HS-5 (cell line): ENCODE results near the gene TNP2.

Experiments used
- DNase-seq: peaks from one replicate; pipeline ENCODE4 v3.0.0-alpha.2; 2012; ENCODE audit warnings: low read depth

TNP2 gene

DNA sequence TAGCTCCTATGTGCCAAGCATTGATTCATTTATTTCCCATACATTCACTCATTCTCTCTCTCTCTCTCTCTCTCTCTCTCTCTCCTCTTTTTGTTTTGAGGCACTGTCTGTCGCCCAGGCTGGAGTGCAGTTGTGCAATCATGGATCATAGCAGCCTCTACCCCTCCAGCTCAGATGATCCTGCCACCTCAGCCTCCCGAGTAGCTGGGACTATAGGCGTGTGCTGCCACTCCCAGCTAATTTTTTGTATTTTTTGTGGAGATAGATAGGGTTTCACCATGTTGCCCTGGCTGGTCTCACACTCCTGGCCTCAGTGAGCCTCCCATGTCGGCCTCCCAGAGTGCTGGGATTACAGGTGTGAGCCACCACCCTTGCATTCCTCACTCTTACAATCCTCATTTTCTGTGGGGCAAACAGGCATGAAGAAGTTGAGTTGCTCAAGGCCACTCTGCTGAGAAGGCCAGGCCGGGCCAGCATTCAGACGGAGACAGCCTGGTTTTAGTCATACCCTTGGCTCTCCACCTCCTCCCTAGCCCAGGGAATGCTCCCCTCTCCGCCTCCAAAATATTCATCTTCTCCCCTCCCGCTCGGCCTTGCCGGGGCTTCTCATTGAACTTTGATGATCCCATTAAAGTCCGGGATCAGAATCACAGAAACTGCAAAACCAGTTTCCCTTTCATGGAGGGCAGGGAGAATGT lies 7.9 kb upstream of the TNP2 start:
- no peak for DNase-seq

DNA sequence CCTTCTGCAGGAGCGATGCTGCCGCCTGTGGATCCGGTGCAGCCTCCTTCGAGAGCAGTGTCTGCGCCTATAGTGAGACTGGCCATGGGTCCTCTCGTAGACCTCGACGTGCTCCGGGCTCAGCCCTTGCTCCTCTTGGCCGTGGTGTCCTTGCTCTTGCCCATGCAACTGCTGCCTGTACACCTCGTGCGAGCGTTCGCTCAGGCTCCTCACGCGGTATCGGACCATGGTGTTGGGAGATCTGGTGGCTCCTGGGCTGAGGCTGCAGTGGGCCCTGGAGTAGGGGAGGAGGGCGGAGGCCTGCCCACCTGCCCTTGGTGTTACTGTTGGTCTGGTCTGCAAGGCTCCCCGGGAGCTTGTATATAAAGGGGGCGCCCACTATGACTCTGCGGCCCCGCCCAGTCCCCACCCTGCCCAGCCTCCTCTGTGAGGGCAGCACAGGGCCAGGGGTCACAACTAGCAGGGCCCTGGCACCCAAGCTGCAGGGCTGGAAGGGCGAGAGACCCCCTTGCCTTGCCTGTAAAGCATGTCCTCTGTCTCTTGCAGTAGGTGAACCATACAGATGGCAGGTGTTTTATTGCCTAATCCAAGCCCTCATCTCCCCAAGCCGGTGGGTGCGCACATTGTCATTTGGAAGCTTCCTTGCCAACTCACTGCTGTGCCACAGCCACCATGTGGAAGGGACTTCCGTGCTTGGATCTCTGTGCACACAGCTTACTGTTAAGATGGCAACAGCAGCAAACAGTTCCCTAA lies 7.2 kb upstream of the TNP2 start, which contains the start of gene PRM2:
Gene PRM2 (minus strand): TSS at position 338 of the 753 bp plus-strand sequence. CDS start 110 bp downstream, at position 228.
- DNase-seq = no peak

DNA sequence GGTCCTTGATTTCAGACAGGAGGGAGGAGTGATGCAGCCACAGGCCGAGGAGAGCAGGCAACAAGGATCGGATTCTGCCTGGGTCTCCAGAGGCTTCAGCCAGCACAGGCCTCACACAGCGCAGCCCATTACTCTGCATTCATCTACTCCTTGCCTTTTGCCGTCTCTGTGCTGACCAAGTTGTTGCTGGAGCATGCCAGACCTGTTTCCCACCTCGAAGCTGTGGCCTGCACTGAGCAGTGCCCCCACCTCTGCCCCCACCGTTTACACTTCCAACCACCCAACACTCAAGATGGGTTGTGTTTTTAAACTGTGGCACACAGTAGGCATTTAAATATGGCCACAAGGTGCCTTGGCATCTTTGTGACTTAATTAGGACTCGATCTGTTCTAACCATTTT lies 5.8 kb upstream of the TNP2 start:
- DNase-seq = no peak

DNA sequence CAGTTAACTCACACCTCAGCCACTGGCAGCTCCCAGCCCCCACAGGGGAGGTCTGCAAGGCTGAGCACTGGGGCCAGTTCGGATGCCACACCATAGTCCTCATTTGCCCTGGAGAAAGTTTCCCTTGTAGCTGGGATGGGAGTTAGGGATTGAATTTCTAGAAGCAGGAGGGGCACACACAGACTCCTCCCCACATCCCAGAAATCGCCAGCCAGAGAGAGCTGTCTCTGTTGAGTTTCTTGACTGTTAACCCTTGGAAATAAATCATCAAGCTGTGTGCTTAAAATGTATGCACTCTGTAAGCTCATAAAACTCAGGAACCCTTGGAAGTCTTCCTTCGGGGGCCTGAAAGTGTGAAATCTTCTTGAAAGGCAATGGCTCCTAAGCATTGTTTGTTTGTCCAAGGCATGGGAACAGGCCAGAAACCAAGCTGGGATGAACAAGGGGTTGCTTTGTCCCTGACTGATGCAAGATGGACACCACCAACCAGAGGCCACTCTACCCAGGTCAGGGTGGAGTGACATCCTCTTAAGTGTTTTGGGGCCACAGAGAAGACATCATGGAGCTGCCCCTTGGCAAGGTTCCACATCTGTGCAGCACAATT lies 4.7 kb upstream of the TNP2 start:
- no peak for DNase-seq

DNA sequence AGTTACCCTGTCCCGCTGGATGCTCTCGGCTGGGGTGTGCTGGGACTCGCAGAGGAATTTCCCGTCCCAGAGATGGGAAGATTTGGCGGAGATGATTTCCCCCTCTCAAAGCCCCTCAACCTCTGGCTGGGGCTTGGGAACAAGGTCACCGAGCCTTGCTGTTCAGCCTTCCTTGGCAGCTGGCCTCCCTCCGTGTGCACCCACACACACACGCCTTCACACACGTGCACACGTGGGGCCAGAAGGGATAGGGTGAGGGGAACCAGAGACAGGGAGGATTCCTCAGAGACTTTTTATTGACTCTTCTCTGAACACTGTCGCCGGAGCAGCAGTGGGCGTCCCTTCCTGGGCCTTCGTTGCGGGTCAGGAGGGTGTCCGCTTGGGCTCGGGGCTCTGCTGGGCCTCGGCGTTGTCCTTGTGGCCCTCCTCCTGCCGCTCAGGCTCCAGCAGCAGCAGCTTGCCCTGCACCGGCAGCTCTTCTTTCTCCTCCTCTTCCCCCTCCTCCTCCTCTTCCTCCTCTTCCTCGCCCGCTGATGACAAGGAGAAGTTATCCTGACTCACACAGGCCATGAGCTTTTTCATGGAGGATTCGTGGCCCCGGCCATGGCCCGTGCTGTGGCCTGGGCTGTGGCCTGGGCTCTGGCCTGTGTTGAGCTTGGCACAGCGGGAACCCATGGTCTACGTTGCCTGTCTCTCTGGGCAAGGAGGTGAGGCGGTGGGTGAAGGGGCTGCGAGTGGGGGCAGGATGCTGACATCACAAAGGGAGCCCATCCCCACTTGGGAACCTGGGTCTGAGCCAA lies 4.0 kb upstream of the TNP2 start, which contains the start of gene PRM3:
Gene PRM3 (minus strand): TSS at position 709 of the 800 bp plus-strand sequence. CDS start 34 bp downstream, at position 675.
- no peak for DNase-seq

DNA sequence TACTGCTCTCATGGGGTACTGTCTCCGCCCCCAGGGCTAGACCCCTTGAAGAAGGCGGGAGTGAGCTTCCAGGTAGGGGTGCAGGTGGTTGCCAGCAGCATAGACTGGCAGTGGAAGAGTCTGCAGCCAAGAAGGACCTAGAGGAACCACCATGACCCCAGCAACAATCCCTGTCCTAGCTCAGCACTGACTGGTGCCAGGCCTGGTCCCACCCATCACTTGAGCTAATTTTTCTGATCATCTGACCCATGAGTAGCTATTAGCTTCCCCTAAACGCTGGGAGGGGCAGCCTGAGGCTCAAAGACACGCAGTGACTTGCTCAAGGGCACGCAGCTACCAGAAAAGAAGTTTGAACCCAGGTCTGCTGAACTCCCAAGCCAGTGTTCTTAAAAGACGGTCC lies 3.4 kb upstream of the TNP2 start:
- no peak for DNase-seq

DNA sequence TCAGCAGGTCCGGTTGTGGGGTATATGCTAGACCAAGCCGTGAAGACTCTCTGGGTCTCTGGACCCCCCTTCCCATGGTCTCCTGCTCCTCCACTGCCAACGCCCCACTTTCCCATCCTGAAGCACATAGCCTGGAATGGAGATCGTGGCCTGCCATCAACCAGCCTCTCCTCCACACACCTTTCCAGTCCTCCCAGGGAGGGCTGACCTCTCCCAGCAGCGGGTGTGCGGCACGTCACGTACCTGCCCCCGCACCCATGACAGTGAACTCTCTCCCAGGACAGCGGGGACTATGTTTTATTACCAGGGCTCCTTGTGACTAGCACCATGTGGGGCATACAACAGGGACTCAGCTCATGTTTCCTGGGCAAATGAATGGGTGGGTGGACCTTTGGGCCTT lies 2.5 kb upstream of the TNP2 start:
- no peak for DNase-seq

DNA sequence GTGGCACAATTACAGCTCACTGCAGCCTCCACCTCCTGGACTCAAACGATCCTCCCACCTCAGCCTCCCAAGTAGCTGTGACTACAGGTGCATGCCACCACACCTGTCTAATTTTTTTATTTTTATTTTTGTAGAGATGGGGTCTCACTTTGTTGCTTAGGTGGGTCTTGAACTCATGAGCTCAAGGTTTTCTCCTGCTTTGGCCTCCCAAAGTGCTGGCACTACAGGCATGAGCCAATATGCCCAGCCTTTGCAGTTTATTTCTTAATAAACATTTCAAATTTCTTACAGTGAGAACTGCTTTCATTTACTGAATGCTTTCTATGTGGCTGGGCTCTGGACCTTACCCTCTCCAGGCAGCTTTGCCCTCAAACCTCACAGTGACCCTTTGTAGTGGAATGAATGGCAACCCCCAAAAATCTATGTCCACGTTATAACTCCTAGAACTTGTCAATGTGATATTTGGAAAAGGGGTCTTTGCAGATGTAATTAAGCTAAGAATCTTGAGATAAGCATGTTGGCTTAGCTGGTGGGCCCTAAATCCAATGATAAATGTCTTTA lies 1.6 kb upstream of the TNP2 start:
- no peak for DNase-seq

DNA sequence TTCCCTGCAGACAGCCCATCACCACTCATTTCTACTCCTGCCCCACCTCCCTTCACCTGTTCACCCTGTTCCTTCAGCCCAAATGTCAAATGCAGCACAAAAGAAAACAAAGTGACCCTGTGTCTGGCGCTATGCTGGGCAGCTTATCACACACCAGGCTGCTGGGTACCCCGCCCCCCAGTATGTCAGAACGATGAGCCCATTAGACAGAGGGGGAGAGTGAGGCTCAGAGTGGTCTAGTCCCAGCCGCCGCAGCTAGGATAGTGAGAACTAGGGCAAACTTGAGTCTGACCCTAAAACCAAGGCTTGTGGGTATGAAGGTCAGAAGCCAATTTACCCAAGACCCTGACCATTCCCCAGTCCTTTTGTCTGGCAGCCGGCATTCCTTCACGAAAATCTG lies 4.0 kb downstream of the TNP2 start:
- DNase-seq = no peak

DNA sequence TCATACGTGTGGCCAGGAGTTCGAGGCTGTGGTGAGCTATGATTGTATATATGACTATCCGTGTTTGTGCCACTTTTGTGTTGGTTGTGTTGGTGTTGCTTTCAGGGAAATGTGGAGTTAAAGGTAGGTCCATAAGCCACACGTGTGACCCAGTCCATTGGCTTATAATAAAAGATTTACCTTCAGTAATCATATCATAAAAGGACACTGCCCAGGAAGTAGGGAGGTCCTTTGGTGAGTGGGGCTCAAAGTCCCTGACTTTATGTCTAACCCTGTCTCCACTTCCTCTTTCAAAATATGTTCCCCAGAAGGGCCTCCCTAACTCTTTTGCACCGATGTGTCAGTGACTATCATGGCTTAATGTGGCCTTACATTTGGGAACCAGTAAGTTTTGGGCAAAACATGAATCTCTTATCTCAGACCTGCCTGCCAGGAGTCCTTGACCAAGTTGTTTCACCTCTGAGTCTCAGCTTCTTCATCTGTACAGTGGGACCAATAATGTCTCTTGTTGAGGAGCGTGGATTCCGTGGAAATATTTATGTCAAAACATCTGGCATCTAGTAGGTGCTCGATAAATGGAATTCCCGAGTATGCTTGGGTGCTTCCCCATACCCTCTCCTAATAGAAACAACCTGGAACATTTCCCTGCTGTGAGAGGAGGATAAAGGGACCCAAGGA lies 4.8 kb downstream of the TNP2 start:
- no peak for DNase-seq

DNA sequence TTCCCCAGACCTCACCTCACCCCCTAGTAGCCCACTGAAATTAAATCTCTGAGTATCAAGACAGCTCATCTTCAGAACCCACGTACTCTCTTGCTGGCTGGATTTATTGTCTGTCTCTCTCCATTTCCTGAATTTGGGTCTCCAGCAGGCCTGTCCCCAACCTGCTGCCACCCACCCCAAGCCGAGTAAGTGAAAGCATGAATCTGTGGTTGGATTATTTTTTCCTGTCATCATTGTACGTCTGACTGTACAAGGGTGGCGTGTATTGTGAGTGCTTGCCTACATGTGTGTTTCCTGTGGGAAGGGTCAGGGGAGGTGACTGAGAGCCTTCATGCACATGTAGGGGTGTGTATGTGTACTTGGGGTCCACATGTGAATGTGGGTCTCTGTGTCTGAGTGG lies 5.4 kb downstream of the TNP2 start:
- DNase-seq = no peak

DNA sequence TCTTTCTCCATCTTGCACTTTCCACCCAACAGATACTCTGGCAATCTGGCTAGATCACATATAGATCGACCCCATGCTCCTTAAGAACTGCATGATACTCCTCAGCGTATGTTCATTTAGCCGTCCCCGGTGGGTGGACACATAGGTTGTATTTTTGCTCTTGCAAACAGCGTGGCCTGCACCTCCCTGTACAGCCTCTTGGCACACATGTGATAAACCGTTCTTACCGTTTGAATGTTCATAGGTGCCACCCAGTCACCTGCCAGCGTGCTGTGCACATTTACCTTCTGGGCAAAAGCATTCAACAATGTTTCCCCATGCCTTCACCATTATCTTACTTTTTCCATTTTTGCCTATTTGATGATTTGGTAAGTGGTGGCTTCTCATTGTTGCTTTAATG lies 6.2 kb downstream of the TNP2 start:
- DNase-seq = no peak

DNA sequence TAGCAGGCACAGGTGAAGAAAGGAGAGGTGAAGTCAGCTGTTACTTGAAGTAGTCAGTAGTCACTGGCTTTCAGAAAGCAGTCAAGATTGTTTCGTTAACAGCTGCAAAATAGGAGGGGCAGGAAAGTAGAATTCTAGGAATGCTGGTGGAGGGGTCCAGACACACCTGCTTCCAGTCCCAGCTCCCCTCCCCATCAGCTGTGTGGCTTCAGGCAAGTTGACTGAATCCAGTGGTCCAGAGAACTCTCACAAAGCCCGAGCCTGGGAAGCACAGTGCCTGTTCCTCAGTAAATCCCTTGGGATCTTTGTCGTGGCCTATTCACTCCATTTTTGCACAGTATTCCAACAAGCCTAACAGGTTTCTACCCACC lies 8.5 kb downstream of the TNP2 start:
- DNase-seq = no peak

DNA sequence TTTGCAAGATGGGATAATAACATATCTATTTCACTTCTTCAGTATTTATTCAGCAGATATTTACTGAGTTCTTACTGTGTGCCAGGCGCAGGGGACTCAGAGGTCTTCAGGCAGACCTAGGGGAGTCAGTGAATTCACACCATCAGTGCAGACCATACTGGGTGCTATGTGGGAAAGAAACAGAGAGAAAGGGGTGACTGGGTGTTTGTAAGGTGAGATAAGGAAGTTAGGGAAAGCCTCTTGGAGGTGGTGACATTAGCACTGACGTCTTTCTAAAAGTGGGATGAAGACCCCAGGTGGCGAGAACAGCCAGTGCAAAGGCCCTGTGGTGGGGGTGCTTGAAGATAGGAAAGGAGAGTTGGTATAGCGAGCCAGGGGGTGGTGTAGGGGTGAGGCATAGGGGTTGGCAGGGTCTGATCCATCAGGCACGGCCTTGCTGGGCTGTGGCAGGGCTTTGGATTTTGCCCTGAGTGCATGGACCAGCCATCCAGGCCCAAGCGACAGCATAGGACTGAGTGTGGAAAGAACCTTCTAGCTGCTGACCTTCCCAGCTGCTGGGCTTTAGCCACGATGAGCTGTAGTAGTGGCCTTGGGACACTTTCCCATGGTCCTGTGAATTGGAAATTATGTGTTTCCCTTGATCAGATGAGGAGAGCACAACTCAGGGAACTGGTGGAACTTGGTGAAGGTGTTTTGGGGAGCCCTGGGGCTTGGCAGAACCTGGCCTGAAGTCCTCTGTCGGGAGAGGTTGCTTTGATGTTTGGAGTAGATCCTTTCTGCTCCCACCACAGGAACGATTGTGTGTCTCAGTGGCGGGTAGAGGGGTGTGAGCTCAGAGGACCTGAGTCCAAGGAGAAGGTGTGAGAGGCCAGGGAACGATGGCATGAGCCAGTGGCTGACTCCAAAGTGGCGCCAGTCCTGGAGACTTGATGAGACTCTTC lies 9.2 kb downstream of the TNP2 start:
- no peak for DNase-seq

DNA sequence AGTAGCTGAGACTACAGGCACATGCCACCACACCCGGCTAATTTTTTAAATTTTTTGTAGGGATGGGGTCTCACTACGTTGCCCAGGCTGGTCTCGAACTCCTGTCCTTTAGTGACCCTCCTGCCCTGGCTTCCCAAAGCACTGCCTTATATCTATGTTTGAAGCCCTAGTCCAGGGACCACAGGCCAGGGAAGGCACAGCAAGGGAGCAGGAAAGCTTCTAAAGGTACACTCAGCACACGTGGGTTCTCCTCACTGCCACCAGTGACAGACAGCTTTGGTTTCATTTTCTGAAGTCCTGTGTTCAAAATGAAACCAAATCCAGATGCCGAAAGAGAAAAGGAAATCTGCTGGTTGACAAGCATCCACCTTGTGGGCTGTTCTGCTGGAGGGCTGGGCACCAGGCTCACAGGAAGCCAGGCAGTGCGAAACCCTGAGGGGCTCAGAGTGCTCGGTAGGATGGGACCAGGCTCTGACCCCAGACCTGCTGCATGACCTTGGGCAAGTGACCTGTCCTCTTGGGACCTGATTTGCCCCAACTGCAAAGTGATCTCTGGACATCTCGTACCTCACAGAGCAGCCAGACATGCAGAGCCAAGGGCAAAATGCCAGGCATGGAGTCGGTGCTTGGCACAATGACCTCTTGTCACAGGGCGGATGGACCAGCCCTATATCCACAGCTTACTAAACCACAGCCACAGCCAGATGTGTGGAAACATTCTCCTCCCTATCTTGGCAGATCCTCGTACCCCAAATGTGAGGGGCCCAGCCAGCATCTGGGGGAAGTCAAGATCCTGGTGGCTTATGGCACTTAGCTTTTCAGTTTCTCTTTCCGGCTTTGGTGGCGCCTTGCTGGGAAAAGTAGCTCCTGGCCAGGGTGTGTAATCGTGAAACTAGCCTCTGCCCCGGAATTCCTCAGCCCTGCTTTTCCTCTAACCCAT lies 10.3 kb downstream of the TNP2 start:
- DNase-seq = no peak

DNA sequence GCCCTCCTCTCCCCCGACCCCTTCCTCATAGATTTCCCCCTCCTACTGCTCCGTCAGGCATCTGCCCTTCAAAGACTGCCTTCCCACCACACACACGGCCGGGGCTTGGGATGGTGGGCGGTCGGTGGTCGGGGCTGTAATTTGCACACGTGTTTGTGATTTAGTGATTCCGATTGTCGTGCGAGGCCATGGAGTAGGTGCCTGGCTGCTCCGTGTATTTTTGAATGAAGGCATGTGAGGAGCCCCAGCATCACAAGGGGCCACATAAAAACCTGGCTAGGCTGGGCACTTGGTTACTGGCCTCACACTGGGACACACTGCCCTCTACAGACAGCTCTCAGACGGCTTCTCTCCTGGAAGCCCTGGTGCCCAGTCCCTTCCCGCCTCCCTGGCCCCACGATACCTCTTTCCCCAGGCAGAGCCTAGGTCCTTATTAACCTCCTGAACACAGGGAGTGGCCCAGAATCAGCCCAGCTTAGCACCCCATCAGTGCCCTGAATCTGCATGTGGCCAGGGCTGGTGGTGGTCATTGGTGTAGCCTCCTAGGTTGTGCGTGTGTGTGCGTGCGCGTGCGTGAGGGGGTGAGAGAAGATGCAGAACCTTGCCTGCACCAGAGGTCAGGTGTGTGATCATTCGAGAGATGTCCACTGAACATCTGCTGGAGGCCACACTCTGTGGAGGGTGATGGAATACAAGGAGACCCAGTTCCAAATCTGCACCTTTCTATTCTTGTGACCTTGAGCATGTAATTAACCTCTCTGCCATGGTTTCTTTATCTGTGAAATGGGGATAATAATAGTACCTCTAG lies 11.8 kb downstream of the TNP2 start:
- DNase-seq = peak; percentile 55

DNA sequence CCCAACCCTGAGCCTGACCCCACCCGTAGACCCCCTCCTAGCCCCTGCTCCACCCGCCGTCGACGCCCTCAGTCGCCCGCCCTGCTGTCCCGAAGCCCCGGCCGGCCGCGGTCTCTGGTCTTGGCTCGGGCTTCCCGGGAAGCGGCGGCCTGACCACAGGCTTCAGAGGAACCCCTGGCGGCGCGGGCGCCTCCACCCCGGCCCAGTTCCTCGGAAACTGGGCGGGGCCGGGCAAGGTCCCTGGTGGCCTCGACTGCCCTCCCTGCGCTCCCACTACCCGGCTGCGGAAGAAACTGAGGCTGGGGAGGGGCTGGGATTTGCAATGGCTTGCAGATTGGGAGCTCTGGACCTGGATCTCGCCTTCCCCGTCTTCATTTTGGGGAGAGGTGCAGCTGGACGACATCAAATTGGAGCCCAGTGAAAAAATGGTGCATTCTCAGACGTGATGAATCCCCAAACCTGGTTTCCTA lies 12.4 kb downstream of the TNP2 start:
- no peak for DNase-seq
